OCI-LY1 (cell line): ENCODE results near the gene ZNF574.

Experiments
- H2AFZ ChIP-seq: fragments of 200-600 bp; sonication (generic), shearing (Covaris generic); 2 replicates; pipeline ENCODE4 v1.6.0; 2014; ENCODE audit warnings: antibody characterized with exemption, mild to moderate bottlenecking, low read length
- H3F3A ChIP-seq: fragments of 200-600 bp; sonication (generic), shearing (Covaris generic); 2 replicates; pipeline ENCODE4 v1.6.0; 2014; ENCODE audit warnings: mild to moderate bottlenecking, antibody characterized with exemption, low read length, moderate library complexity; ENCODE audit not compliant: insufficient read depth
- H3K27ac ChIP-seq: fragments of 200-600 bp; sonication (generic); 2 replicates; pipeline ENCODE4 v1.5.1; 2014; ENCODE audit warnings: low read length, mixed run types, mild to moderate bottlenecking, low read depth; ENCODE audit not compliant: poor library complexity, severe bottlenecking
- H3K27me3 ChIP-seq: fragments of 200-600 bp; sonication (generic); 2 replicates; pipeline ENCODE4 v1.6.0; 2014; ENCODE audit warnings: antibody characterized with exemption, mild to moderate bottlenecking, low read length, moderate library complexity; ENCODE audit not compliant: insufficient read depth
- H3K36me3 ChIP-seq: fragments of 200-600 bp; sonication (generic); 2 replicates; pipeline ENCODE4 v1.6.1; 2014; ENCODE audit warnings: mild to moderate bottlenecking, antibody characterized with exemption, low read length, moderate library complexity, mixed read lengths; ENCODE audit not compliant: insufficient read depth
- H3K4me1 ChIP-seq: fragments of 200-600 bp; sonication (generic); 2 replicates; pipeline ENCODE4 v1.5.1; 2014; ENCODE audit warnings: mild to moderate bottlenecking, low read length, moderate library complexity; ENCODE audit not compliant: insufficient read depth, severe bottlenecking
- H3K4me2 ChIP-seq: fragments of 200-600 bp; sonication (generic), shearing (Covaris generic); 2 replicates; pipeline ENCODE4 v1.6.1; 2014; ENCODE audit warnings: low read length
- H3K4me3 ChIP-seq: fragments of 200-600 bp; sonication (generic); 2 replicates; pipeline ENCODE4 v1.5.1; 2014; ENCODE audit warnings: low read length, low read depth, mild to moderate bottlenecking, mixed read lengths; ENCODE audit not compliant: poor library complexity, severe bottlenecking
- H3K79me2 ChIP-seq: fragments of 200-600 bp; shearing (Covaris generic); 2 replicates; pipeline ENCODE4 v1.6.1; 2016; ENCODE audit warnings: mixed run types, low read length, mixed read lengths; ENCODE audit not compliant: insufficient read depth
- H3K9ac ChIP-seq: fragments of 200-600 bp; sonication (generic), shearing (Covaris generic); 2 replicates; pipeline ENCODE4 v1.6.1; 2014; ENCODE audit warnings: mild to moderate bottlenecking, low read length, mixed read lengths
- H3K9me2 ChIP-seq: fragments of 200-600 bp; sonication (generic), shearing (Covaris generic); 2 replicates; pipeline ENCODE4 v1.6.1; 2014; ENCODE audit warnings: low read depth, mild to moderate bottlenecking, low read length, mixed read lengths
- H3K9me3 ChIP-seq: fragments of 200-600 bp; shearing (Covaris generic); 2 replicates; pipeline ENCODE4 v1.6.1; 2014; ENCODE audit warnings: low read length, mixed read lengths
- H4K20me1 ChIP-seq: fragments of 200-600 bp; sonication (generic), shearing (Covaris generic); 2 replicates; pipeline ENCODE4 v1.6.0; 2016; ENCODE audit warnings: mild to moderate bottlenecking, low read length; ENCODE audit not compliant: insufficient read depth
- CTCF ChIP-seq: fragments of 200-600 bp; sonication (generic), shearing (Covaris generic); IDR thresholded peaks from 2 replicates; pipeline ENCODE4 v1.5.1; 2017; ENCODE audit warnings: mild to moderate bottlenecking, antibody characterized with exemption, low read length, moderate library complexity, mixed read lengths
- EZH2 ChIP-seq: fragments of 200-600 bp; sonication (generic), shearing (Covaris generic); IDR thresholded peaks from 2 replicates; pipeline ENCODE4 v1.8.0; 2017; ENCODE audit warnings: borderline replicate concordance, mixed run types, mild to moderate bottlenecking, antibody characterized with exemption, low read length, moderate library complexity, mixed read lengths

ZNF574 gene

GRCh38 chr19:42059196-42059595, 16.8 kb upstream of the ZNF574 start:
- no peaks in the 10 kb centered on the region for H3K9me2 ChIP-seq
- no peak overlapping the region for H3K9ac ChIP-seq
- TF ChIP-seq CTCF, result no peak
- no peak for TF ChIP-seq EZH2
- no peaks in the 10 kb centered on the region for H3K79me2 ChIP-seq
- no peaks in the 10 kb centered on the region for H3F3A ChIP-seq
- no peak overlapping the region for H3K27ac ChIP-seq
- no peaks in the 10 kb centered on the region for H4K20me1 ChIP-seq
- H3K27me3 ChIP-seq, result peaks cover 8% of the 10 kb centered on the region; the same call in 1 of the 2 replicates
- no peak overlapping the region for H2AFZ ChIP-seq
- no peak overlapping the region for H3K4me3 ChIP-seq
- H3K9me3 ChIP-seq, result no peaks in the 10 kb centered on the region
- no peaks in the 10 kb centered on the region for H3K4me1 ChIP-seq
- no peaks in the 10 kb centered on the region for H3K36me3 ChIP-seq
- H3K4me2 ChIP-seq, result no peak overlapping the region

GRCh38 chr19:42060117-42060516, 15.8 kb upstream of the ZNF574 start:
- Histone ChIP-seq H2AFZ (no peak overlapping the region), H3K4me1 (no peaks in the 10 kb centered on the region), H3K79me2 (no peaks in the 10 kb centered on the region), H3K9me2 (no peaks in the 10 kb centered on the region), H3K9me3 (no peaks in the 10 kb centered on the region), H3K9ac (no peak overlapping the region), H3K27me3 (0 out of 2 replicates have a peak, but pooled peaks cover 2% of the 10 kb centered on the region), H3K4me3 (no peak overlapping the region), H3K36me3 (no peaks in the 10 kb centered on the region), H4K20me1 (no peaks in the 10 kb centered on the region), H3K4me2 (no peak overlapping the region), H3F3A (no peaks in the 10 kb centered on the region), H3K27ac (no peak overlapping the region)
- TF ChIP-seq CTCF (no peak), EZH2 (no peak)

- Histone ChIP-seq H3K9ac (no peak overlapping the region), H3K4me1 (no peaks in the 10 kb centered on the region), H3K79me2 (no peaks in the 10 kb centered on the region), H3K27ac (no peak overlapping the region), H4K20me1 (no peaks in the 10 kb centered on the region), H3K36me3 (no peaks in the 10 kb centered on the region), H3K4me3 (no peak overlapping the region), H3F3A (no peaks in the 10 kb centered on the region), H3K27me3 (no peaks in the 10 kb centered on the region), H3K9me3 (no peaks in the 10 kb centered on the region), H2AFZ (no peak overlapping the region), H3K4me2 (no peak overlapping the region), H3K9me2 (no peaks in the 10 kb centered on the region)
- TF ChIP-seq EZH2 (no peak), CTCF (no peak)
Measured at GRCh38 chr19:42062381-42062780, 13.6 kb upstream of the ZNF574 start.
